Fibroblast of peridontal ligament (primary cell): ENCODE results near the gene CCDC39.
"Not testable (repeated sequence)": the region's sequence is repeated elsewhere in the genome, so short reads cannot be mapped to it uniquely, and the experiment has no call there.

Experiments used
- DNase-seq: peaks from one replicate; pipeline ENCODE4 v3.0.0-alpha.2; 2010; ENCODE audit errors: extremely low read depth

The CCDC39 gene

DNA sequence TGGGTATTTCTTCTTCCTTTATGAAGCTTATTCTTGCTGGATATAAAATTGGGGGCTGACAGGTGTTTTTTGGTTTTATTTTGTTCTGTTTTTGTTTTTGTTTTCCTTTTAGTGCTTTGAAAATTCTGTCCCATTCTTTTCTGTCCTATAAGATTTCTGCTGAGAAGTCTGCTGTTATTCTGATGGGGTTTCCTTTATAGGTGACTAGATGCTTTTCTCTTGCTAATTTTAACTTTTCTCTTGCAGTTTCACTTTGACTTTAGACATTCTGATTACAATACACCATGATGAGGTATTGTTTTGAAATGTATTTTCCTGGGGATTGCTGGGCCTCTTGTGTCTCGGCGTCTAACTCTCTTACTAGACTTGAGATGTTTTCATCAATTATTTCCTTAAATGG is 54.6 kb downstream of the CCDC39 start:
- no peak for DNase-seq

DNA sequence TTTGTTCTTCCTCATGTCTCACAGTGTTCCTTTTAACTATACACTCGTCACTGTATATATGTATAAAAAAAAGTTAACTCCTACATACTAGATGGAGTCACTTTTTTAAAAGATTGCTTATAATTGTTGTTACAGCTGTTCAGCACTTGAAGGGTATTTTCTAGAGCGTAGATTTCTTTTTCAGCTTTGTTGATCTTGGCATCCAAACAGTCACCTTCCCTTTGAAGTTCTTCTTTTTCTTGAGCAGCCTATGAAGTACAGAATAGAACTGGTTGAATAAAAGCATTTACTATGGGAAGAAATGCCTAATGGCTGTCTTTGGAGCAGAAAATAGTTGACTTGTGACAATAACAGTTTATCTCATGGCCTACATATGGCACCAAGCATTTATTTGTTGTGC is 59.6 kb downstream of the CCDC39 start:
- no peak for DNase-seq

DNA sequence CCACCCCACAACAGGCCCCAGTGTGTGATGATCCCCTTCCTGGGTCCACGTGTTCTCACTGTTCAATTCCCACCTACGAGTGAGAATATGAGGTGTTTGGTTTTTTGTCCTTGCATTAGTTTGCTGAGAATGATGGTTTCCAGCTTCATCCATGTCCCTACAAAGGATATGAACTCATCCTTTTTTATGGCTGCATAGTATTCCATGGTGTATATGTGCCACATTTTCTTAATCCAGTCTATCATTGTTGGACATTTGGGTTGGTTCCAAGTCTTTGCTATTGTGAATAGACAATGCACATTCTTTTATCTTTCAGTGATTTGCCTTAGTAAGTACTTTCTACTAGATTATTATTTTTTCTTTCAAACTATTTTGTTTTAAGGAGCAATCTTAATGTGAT is 60.7 kb downstream of the CCDC39 start:
- DNase-seq, result not testable (repeated sequence)

DNA sequence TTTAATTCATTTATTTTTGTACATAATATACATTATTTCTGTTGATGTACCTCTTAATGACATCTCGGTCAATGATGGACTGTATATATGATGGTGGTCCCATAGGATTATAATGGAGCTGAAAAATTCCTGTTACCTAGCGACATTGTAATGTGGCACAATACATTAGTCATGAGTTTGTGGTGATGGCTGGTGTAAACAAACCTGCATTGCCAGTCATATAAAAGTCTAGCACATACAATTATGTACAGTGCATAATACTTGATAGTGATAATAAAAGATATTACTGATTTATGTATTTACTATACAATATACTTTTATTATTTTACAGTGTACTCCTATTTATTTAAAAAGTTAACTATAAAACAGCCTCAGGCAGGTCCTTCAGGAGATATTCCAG is 62.2 kb downstream of the CCDC39 start:
- DNase-seq, result peak; percentile 7

DNA sequence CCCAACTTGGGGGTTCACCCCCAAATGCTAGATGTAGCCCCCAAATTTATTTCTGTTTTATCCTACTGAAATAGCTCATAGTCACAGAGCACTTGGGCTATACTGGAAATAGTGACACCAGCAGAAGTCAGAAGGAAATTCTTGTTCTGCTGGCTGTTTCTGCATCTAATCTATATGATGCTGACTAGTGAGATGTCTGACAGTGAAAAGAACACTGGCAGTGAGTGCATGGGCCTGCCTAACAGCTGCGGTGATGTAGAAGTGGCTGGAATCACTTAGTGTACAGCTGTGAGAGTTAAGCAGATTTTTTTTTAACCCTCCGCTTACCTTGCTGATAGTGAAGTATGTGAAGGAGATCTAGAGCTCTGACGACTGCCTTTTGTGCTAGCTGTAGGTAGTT is 63.3 kb downstream of the CCDC39 start:
- no peak for DNase-seq

DNA sequence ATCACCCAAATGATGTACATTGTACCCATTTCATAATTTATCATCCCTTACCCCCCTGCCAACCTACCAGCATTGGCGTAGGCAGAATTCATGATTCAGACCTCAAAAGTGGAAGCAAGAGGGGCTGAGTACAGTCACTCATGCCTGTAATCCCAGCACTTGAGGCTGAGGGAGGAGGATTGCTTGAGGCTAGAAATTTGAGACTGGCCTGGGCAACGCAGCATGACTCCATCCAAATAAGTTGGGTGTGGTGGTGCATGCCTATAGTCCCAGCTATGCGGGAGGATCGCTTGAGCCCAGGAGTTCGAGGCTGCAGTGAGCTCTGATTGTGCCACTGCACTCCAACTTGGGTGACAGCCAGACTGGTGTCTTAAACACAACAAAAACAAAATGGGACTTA is 66.9 kb downstream of the CCDC39 start:
- DNase-seq, result no peak

DNA sequence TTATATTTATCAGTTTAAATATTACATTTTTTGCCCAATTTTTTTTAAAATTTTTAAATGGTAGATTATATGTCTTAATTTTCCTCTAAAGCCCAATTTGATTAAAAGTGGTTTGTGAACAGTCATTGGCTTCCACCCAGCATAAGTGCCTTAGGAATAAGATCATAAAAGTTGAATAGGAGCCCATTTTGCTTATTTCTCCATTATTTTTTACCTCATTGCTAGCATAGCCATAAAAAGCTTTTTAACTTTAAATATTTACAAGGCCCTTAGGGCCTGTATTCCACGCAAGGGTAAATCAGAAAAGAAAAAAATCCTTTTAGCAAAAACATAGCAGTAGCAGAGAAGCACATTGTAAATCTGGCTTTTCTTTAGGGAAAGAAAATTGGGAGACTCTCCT is 68.3 kb downstream of the CCDC39 start:
- peak; percentile 29 for DNase-seq

DNA sequence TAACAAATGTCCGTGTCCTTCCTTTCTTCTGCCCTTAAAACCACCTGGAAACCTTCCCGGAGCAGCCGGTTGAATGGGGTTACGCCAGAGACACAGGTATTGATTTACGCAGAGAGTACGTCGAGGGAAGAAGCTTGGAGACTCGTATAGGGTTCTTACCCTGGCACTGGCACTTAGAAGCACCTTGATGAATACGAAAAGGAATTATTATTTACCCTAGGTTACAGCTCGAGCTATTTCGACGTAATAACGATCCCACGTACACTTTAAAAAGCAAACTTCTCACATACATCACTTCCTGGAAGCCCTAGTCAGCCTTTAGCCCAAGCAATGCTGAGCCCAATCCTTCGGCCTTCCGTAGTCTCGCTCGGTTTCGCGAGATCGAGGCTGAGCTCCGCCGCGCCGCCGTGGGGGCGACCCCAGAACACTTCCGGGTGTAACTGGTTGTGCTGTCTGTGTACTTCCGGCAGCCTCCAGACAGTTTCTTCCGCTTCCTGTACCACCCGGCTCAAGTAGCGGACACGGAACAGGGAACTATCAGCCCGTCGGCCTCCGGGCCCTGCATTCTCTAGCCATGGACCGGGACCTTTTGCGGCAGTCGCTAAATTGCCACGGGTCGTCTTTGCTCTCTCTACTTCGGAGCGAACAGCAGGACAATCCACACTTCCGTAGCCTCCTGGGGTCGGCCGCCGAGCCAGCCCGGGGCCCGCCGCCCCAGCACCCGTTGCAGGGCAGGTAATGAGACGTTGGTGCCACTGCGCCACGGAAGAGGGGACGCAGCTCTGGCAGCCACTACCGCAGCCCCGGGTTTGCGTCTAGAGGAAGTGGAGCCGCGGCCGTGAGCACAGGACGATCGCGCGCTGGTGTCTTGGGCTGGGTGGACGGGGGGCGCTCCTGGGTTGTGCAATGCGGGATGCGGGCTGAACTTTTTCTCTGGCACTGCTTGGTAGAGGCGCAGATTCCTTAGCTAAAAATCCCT is 77.3 kb downstream of the CCDC39 start, which contains the start of gene TTC14:
TSS of gene TTC14 (plus strand) at position 476 of the 979 bp plus-strand sequence. CDS start at position 575, 99 bp downstream.
- DNase-seq, result peak; percentile 95

DNA sequence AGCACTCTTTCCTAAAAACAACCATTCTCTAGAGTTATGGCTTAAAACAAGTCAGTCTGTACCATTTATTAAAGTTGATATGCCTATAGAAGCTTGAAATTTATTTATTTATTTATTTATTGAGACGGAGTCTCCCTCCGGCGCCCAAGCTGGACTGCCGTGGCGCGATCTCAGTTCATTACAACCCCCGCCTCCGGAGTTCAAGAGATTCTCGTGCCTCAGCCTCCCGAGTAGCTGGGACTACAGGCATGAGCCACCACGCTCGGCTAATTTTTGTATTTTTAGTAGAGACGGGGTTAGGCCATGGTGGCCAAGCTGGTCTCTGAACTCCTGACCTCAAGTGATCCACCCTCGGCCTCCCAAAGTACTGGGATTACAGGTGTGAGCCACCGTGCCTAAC is 78.8 kb downstream of the CCDC39 start:
- no peak for DNase-seq

DNA sequence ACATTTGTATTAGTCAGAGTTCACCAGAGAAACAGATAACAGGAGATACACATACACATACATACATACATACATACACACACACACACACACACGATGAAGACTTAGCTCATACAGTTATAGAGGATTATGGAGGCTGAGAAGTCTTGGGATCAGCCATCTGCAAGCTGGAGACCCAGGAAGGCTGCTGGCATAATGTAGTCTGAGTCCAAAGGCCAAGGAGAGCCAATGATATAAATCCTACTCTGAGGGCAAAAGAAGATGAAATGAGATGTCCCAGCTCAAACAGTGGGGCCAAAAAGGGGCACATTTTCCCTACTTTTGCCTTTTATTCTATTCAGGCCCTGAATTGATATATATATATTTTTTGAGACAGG is 83.7 kb downstream of the CCDC39 start:
- DNase-seq, result no peak

DNA sequence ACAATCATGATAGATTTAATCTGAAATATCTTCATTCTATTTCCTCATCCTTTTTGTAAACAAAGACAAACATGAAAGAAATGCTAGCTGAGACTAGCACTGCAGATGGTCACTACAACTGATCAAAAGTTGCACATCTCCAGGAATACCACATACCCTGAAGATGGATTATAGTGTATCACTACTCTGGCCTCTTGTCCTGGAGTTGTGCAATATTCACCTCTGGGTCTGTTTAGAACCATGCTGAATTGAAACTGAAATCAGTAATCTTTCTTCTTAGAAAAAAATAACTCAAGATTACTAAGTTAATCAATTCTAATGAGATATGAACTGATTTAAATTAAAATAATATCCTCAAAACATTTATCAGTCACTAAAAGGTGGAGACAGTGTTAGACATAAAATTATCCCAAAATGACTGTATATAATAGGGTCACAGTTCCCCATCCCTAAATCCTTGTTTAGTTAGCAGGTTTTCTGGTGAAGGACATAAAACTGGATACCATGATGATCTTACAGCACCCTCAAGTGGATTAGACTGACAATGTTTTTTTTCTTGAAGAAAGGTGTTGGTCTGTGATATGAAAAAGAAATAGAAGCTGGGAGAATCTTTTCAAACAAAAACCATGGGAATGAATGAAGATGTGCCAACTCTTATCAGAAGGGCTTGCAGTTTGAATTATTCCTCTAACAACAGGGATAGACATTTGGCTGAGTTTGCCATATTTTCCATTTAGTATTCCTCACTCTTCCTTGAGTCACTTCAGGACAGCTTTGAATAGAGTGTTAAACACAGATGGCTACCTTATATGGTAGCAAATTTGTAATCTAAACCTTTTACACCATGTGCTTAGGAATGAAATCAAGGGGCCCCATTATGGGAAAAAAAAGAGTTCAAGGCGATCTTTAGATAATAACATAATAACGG is 84.4 kb downstream of the CCDC39 start:
- DNase-seq, result peak; percentile 71

DNA sequence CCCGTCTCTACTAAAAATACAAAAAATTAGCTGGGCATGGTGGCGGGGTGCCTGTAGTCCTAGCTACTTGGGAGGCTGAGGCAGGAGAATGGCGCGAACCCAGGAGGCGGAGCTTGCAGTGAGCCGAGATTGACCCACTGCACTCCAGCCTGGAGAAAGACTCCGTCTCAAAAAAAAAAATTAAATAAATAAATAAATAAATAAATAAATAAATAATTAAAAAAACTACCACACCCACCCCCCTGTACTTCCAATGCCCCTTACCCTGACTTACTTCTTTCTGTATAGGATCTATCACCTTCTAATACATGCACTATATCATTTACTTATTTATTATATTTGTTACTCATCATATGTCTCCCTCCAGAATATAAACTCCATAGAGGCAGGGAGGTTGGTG is 85.7 kb downstream of the CCDC39 start:
- DNase-seq, result not testable (repeated sequence)

DNA sequence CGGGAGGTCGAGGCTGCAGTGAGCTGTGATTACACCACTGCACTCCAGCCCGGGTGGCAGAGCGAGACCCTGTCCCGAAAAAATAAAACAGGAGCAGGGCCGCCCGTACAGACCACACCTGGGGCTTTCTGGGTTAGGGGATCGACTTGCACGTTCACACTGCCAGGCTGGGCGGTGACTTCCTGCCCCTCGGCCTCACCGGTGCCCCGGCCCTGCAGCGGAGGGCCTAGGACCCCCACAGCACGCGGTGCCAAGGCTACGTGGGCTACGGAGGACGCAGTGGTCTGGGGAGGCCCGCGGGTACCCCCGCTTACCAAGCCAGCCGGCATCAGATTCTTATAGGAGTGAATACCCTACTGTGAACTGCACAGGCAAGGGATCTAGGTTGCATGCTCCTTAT is 88.9 kb downstream of the CCDC39 start:
- no peak for DNase-seq

DNA sequence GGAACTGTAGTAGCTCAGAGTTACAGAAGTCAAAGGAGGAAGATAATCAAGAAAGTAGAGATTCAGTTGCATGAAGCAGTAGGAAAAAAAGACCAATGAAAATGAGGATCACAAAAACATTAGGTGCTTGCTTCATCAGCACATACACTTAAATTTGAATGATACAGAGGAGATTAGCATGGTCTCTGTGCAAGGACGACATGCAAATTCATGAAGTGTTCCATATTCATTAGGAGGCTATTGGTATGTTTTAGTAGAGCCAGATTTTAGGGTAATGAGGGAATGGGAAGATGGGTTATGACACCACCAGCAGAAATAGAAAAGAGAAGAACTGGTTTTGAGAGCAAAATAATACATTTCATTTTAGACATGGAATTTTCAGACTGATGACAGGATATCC is 98.4 kb downstream of the CCDC39 start:
- no peak for DNase-seq

DNA sequence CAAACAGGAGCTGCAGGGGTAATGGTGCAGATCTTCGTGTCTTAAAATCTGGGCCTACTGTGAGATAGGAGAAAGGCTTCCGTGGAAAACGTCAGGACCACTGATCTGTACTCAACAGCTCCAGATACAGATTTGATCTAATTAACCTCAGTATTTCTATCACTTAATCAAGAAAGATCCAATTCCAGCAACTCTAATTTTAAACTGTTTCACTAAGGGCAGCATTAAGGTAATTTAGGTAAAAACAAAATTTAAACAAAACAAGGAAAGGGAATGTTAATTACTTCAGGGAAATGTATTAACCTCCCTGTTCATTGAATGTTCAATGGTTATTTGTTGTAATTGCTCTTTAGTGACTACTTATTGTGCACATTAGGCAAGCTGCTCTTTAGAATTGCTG is 103.7 kb downstream of the CCDC39 start:
- DNase-seq, result no peak

DNA sequence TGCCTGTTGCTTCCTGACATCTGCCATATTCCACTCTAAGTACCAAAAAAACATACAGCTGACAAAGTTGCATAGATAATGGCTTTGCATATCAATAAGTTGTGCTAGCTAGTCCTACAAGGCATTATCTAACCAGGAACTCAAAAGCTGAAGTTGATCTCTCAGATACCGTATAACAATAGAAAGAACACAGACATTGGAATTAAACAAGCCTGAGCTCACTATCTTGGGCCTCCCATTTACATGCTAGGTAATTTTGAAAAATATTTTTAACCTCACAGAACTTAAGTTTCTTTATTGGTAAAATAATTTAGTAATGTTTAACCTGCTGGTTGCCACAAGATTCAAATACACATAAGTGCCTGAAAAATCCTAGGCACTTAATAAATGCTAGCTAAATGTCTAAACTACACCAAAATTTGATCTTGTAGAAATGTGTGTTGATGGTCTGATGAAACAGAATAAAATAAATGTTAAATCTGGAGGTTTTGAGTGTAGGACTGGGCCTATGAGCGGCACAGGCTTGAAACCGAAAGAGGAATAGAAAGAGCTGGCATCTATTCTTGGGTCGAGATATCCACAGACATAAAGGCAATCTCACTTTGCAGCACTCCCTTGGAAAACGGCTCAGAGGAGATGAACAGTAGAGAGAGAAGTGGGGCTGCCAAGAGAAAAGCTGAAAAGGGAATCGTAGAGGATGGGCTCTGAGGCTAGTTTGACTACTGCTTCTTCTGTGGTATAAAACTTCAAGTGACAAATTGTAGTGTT is 107.3 kb downstream of the CCDC39 start:
- DNase-seq, result no peak

DNA sequence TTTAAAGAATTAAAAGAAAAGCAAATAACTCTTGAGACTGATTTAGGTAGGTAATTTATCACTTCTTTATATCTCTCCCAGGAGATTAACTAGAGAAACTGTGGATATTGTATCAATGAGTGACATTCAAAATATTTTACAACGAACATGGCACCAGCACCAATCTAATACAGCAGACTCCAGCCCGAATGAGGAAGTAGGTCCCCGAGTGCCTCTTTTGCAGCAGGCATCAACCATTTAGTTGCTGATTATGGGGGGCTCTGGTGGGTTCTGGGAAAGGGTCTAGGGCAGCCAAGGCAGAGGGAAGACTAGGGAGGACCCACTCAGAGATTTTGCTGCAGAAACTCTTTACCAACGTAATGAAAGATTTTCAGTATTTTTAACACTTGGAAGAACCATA is 109.1 kb downstream of the CCDC39 start:
- DNase-seq, result no peak

DNA sequence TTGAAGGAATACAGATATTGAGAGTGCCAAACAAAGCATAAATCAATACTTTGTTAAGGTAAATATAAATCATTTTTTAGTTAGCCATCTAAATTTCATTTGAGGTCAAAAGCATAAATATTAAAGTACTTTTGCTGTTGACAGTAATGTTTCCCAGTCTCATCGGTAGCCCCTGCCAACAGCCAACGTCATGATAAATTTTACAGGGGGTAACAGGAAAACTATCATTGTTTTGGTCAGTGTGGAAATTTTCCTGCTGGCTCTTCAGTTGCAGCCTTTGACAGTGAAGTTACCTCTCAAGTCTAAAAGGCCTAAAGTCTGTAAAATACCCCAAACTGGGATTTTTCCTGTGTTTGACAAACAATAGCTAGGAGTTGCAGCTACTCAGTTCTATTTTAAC is 114.6 kb downstream of the CCDC39 start:
- no peak for DNase-seq
